ENCODE measurements around the gene ID3. TPM values are rescaled to one million over a fixed set of nuclear protein-coding genes. Genes with fewer than 3 reads are reported as not detected.

The ID3 gene
- total RNA-seq, 1 experiment from 2014 or later: 119 TPM

- no peaks in the 10 kb centered on the region for H3K27me3 ChIP-seq (ENCODE audit: insufficient read depth, low read length)
- peak overlapping the region; percentile 93 for H4K5ac ChIP-seq (ENCODE audit: insufficient read length, low read depth, low read length)
- H3K23me2 ChIP-seq (ENCODE audit: insufficient read length, low read depth, low read length, poor library complexity, severe bottlenecking): peaks cover 8% of the 10 kb centered on the region
- peaks cover 0 to 2% of the 10 kb centered on the region in 2 experiments; a peak in 2 of 5 replicates for H3K9me3 Mint-ChIP-seq
- H2AK5ac ChIP-seq (ENCODE audit: insufficient read length, low read length): no peak overlapping the region
- no peak overlapping the region for H3K23ac ChIP-seq (ENCODE audit: insufficient read length, low read depth, low read length)
- H3T11ph ChIP-seq (ENCODE audit: low read length): no peak overlapping the region
- peak overlapping the region; percentile 79 for H2BK12ac ChIP-seq (ENCODE audit: insufficient read length, low read depth, low read length)
- no peak overlapping the region for H2BK5ac ChIP-seq (ENCODE audit: insufficient read length, low read length)
- H3K14ac ChIP-seq (ENCODE audit: insufficient read depth, low read length): peak overlapping the region; percentile 86
- H3K27ac Mint-ChIP-seq: peak overlapping the region; percentile 16 to 74 (median 59); a peak in 6 of 7 replicates
- peaks cover 3% of the 10 kb centered on the region; the same call in 1 of the 2 replicates for H3K4me1 ChIP-seq (ENCODE audit: insufficient read depth, low read length)
- H3K4me1 Mint-ChIP-seq: peaks cover 44 to 52% of the 10 kb centered on the region in 2 experiments
- H3K18ac ChIP-seq (ENCODE audit: insufficient read length, low read depth, low read length): peak overlapping the region; percentile 88
- no peak overlapping the region for H3K56ac ChIP-seq (ENCODE audit: insufficient read length, low read depth, low read length)
- H2BK15ac ChIP-seq (ENCODE audit: low read depth, low read length): peak overlapping the region; percentile 41
- no peak overlapping the region for H3K4ac ChIP-seq (ENCODE audit: low read depth, low read length)
- no peaks in the 10 kb centered on the region for H3K79me1 ChIP-seq (ENCODE audit: insufficient read depth, low read depth, low read length, poor library complexity, severe bottlenecking)
- peak; percentile 38 for DNase-seq
- no peaks in the 10 kb centered on the region for H3K79me2 ChIP-seq (ENCODE audit: insufficient read depth, low read length)
- peak overlapping the region; percentile 86 for H4K91ac ChIP-seq (ENCODE audit: insufficient read length, low read depth, low read length)
- H3K27ac ChIP-seq (ENCODE audit: insufficient read length, low read depth, low read length): no peak overlapping the region
- H2AFZ ChIP-seq (ENCODE audit: low read length): no peak overlapping the region
- peaks cover 21% of the 10 kb centered on the region for H3K27me3 Mint-ChIP-seq (ENCODE audit: low read depth)
- H3K9me3 ChIP-seq (ENCODE audit: control insufficient read depth, low read depth, low read length): no peaks in the 10 kb centered on the region
- no peaks in the 10 kb centered on the region for H4K20me1 ChIP-seq (ENCODE audit: control insufficient read depth, insufficient read depth, insufficient read length)
- peak overlapping the region; percentile 63 to 80 for H3K4me3 Mint-ChIP-seq
- H3K9ac ChIP-seq (ENCODE audit: extremely low read depth, insufficient read length, low read length): peak overlapping the region; percentile 46
- no peak overlapping the region for H2BK20ac ChIP-seq (ENCODE audit: low read depth, low read length, poor library complexity, severe bottlenecking)
- no peak for TF ChIP-seq CTCF (conservative IDR thresholded peaks at IDR 0.05)
- peaks cover 0 to 3% (median 0%) of the 10 kb centered on the region in 3 experiments; a peak in 1 of 7 replicates for H3K36me3 Mint-ChIP-seq (ENCODE audit: insufficient read depth in 1 of 3, low read depth in 3 of 3)
- H4K8ac ChIP-seq (replicated peaks; ENCODE audit: insufficient read length, low read depth, low read length): no peak overlapping the region
- H2BK120ac ChIP-seq (ENCODE audit: low read depth, low read length, poor library complexity, severe bottlenecking): peak overlapping the region; percentile 1
- peak overlapping the region; percentile 67 for H3K4me2 ChIP-seq (ENCODE audit: insufficient read depth, insufficient read length, low read length)
- 100% methylated on average over 2 of the region's 16 CpGs for WGBS (ENCODE audit: extremely low coverage, insufficient read length, low lambda C conversion rate)
Measured at GRCh38 chr1:23568608-23569383, 9.5 kb upstream of the ID3 start.
